HEK293 (cell line): Measurements from ENCODE around the gene ABHD17C.
"Not testable (repeated sequence)": the region's sequence is repeated elsewhere in the genome, so short reads cannot be mapped to it uniquely, and the experiment has no call there.

Source experiments
- KLF8 ChIP-seq: fragments of 450-650 bp; formaldehyde crosslinking; IDR thresholded peaks from 2 replicates; pipeline ENCODE4 v1.5.1; 2016; ENCODE audit warnings: missing biosample characterization, missing genetic modification characterization
- SCRT1 ChIP-seq: fragments of 450-650 bp; formaldehyde crosslinking; IDR thresholded peaks from 2 replicates; pipeline ENCODE4 v1.5.1; 2016; ENCODE audit warnings: missing biosample characterization, missing genetic modification characterization, borderline replicate concordance
- TRIM28 ChIP-seq: IDR thresholded peaks from 2 replicates; pipeline ENCODE4 v1.6.1; 2011; ENCODE audit warnings: low read length, control low read depth, borderline replicate concordance
- YY1 ChIP-seq: fragments of 450-650 bp; formaldehyde crosslinking; IDR thresholded peaks from 2 replicates; pipeline ENCODE4 v1.5.1; 2018; ENCODE audit warnings: missing biosample characterization, missing genetic modification characterization
- ZNF274 ChIP-seq, 2 experiments: fragments of 200-500 bp in 1 of 2; fragments of 450-650 bp in 1 of 2; sonication (Bioruptor generic) in 1 of 2; formaldehyde crosslinking in 1 of 2; IDR thresholded peaks; 2 replicates each; pipeline versions ENCODE4 v1.5.1 to v1.6.1; 2014 to 2016; ENCODE audit warnings: borderline replicate concordance in 1 of 2, inconsistent platforms in 1 of 2, low read length in 1 of 2, missing biosample characterization in 1 of 2, missing genetic modification characterization in 1 of 2
- ZNF610 ChIP-seq: fragments of 450-650 bp; formaldehyde crosslinking; IDR thresholded peaks from 2 replicates; pipeline ENCODE4 v1.5.1; 2016; ENCODE audit warnings: missing biosample characterization, missing genetic modification characterization, borderline replicate concordance
- ZXDB ChIP-seq: fragments of 450-650 bp; formaldehyde crosslinking; IDR thresholded peaks from 2 replicates; pipeline ENCODE4 v1.5.1; 2016; ENCODE audit warnings: missing biosample characterization, missing genetic modification characterization
- TF ChIP-seq, protein P1 (sequence below): fragments of 450-650 bp; formaldehyde crosslinking; IDR thresholded peaks from 2 replicates; pipeline ENCODE4; 2016; ENCODE audit warnings: missing biosample characterization, missing genetic modification characterization
- TF ChIP-seq, protein P2 (sequence below): fragments of 450-650 bp; formaldehyde crosslinking; IDR thresholded peaks from 2 replicates; pipeline ENCODE4 v1.5.1; 2016; ENCODE audit warnings: missing biosample characterization, missing genetic modification characterization
- TF ChIP-seq, protein P3 (sequence below): fragments of 450-650 bp; formaldehyde crosslinking; conservative IDR thresholded peaks from 2 replicates; pipeline ENCODE4 v1.5.1; 2016; ENCODE audit warnings: low read depth, missing biosample characterization, missing genetic modification characterization
- TF ChIP-seq, protein P4 (sequence below): fragments of 450-650 bp; formaldehyde crosslinking; IDR thresholded peaks from 2 replicates; pipeline ENCODE4 v1.5.1; 2016; ENCODE audit warnings: missing biosample characterization, missing genetic modification characterization, low read depth
- TF ChIP-seq, protein P5 (sequence below): fragments of 450-650 bp; formaldehyde crosslinking; IDR thresholded peaks from 2 replicates; pipeline ENCODE4 v1.5.1; 2016; ENCODE audit warnings: missing biosample characterization, missing genetic modification characterization

DNA sequence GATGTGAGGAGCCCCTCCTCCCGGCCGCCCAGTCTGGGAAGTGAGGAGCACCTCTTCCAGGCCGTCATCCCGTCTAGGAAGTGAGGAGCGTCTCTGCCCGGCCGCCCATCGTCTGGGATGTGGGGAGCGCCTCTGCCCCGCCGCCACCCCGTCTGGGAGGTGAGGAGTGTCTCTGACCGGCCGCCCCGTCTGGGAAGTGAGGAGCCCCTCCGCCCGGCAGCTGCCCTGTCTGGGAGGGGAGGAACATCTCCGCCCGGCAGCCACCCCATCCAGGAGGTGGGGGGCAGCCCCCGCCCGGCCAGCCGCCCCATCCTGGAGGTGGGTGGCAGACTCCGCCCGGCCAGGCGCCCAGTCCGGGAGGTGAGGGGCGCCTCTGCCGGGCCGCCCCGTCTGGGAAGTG lies 47.7 kb upstream of the ABHD17C start:
- TF ChIP-seq ZNF274 (IDR thresholded peaks at IDR 0.05; ENCODE audit: low read length); ZNF274 (tag by site-specific recombination; IDR thresholded peaks at IDR 0.05; ENCODE audit: borderline replicate concordance); TRIM28; YY1 (tag by site-specific recombination); SCRT1 (tag by site-specific recombination); ZNF610 (tag by site-specific recombination); ZXDB; KLF8 (tag by site-specific recombination): not testable (repeated sequence)
- TF ChIP-seq, protein P1, sequence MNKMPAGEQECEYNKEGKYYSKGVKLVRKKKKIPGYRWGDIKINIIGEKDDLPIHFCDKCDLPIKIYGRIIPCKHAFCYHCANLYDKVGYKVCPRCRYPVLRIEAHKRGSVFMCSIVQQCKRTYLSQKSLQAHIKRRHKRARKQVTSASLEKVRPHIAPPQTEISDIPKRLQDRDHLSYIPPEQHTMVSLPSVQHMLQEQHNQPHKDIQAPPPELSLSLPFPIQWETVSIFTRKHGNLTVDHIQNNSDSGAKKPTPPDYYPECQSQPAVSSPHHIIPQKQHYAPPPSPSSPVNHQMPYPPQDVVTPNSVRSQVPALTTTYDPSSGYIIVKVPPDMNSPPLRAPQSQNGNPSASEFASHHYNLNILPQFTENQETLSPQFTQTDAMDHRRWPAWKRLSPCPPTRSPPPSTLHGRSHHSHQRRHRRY: not testable (repeated sequence)
- TF ChIP-seq, protein P2, sequence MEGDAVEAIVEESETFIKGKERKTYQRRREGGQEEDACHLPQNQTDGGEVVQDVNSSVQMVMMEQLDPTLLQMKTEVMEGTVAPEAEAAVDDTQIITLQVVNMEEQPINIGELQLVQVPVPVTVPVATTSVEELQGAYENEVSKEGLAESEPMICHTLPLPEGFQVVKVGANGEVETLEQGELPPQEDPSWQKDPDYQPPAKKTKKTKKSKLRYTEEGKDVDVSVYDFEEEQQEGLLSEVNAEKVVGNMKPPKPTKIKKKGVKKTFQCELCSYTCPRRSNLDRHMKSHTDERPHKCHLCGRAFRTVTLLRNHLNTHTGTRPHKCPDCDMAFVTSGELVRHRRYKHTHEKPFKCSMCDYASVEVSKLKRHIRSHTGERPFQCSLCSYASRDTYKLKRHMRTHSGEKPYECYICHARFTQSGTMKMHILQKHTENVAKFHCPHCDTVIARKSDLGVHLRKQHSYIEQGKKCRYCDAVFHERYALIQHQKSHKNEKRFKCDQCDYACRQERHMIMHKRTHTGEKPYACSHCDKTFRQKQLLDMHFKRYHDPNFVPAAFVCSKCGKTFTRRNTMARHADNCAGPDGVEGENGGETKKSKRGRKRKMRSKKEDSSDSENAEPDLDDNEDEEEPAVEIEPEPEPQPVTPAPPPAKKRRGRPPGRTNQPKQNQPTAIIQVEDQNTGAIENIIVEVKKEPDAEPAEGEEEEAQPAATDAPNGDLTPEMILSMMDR: not testable (repeated sequence)
- TF ChIP-seq, protein P3, sequence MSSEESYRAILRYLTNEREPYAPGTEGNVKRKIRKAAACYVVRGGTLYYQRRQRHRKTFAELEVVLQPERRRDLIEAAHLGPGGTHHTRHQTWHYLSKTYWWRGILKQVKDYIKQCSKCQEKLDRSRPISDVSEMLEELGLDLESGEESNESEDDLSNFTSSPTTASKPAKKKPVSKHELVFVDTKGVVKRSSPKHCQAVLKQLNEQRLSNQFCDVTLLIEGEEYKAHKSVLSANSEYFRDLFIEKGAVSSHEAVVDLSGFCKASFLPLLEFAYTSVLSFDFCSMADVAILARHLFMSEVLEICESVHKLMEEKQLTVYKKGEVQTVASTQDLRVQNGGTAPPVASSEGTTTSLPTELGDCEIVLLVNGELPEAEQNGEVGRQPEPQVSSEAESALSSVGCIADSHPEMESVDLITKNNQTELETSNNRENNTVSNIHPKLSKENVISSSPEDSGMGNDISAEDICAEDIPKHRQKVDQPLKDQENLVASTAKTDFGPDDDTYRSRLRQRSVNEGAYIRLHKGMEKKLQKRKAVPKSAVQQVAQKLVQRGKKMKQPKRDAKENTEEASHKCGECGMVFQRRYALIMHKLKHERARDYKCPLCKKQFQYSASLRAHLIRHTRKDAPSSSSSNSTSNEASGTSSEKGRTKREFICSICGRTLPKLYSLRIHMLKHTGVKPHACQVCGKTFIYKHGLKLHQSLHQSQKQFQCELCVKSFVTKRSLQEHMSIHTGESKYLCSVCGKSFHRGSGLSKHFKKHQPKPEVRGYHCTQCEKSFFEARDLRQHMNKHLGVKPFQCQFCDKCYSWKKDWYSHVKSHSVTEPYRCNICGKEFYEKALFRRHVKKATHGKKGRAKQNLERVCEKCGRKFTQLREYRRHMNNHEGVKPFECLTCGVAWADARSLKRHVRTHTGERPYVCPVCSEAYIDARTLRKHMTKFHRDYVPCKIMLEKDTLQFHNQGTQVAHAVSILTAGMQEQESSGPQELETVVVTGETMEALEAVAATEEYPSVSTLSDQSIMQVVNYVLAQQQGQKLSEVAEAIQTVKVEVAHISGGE (tag by site-specific recombination): not testable (repeated sequence)
- TF ChIP-seq, protein P4, sequence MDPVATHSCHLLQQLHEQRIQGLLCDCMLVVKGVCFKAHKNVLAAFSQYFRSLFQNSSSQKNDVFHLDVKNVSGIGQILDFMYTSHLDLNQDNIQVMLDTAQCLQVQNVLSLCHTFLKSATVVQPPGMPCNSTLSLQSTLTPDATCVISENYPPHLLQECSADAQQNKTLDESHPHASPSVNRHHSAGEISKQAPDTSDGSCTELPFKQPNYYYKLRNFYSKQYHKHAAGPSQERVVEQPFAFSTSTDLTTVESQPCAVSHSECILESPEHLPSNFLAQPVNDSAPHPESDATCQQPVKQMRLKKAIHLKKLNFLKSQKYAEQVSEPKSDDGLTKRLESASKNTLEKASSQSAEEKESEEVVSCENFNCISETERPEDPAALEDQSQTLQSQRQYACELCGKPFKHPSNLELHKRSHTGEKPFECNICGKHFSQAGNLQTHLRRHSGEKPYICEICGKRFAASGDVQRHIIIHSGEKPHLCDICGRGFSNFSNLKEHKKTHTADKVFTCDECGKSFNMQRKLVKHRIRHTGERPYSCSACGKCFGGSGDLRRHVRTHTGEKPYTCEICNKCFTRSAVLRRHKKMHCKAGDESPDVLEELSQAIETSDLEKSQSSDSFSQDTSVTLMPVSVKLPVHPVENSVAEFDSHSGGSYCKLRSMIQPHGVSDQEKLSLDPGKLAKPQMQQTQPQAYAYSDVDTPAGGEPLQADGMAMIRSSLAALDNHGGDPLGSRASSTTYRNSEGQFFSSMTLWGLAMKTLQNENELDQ (tag by site-specific recombination): not testable (repeated sequence)
- TF ChIP-seq, protein P5, sequence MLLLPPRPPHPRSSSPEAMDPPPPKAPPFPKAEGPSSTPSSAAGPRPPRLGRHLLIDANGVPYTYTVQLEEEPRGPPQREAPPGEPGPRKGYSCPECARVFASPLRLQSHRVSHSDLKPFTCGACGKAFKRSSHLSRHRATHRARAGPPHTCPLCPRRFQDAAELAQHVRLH (tag by site-specific recombination): not testable (repeated sequence)
